ENCODE results near the gene TCP11L1.
"Not testable (repeated sequence)": the region's sequence is repeated elsewhere in the genome, so short reads cannot be mapped to it uniquely, and the experiment has no call there.

TCP11L1 gene

DNA sequence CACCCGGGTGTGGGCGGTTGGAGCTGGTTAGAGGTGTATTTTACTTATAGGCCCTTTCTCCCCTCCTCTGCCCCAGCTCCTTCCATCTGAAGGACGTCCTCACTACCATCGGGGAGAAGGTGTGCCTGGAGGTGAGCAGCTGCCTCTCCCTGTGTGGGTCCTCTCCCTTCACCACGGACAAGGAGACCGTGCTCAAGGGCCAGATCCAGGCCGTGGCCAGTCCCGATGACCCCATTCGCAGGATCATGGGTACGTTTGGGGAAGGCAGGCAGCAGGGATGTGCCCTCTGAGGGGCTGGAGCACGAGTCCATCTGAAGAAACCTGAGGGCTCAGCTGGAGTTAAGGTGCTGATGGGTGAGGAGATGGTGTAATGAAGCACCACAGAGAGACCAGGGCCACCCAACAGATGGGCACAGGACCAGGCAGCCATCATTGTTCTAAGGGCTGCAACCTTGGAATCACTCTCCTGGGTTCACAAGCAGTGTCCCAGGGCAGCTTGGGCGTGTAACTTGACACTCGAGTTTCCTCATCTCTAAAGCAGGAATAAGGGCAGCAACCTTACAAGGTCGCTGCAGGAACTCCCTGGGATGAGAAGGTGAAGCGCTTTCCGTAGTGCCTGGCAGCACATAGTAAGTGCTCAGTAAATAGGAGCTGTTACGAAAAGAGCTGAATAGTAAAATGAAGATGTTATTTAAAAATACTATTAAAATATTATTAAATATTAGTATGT lies 29.4 kb downstream of the TCP11L1 start:
- no peak for DNase-seq

DNA sequence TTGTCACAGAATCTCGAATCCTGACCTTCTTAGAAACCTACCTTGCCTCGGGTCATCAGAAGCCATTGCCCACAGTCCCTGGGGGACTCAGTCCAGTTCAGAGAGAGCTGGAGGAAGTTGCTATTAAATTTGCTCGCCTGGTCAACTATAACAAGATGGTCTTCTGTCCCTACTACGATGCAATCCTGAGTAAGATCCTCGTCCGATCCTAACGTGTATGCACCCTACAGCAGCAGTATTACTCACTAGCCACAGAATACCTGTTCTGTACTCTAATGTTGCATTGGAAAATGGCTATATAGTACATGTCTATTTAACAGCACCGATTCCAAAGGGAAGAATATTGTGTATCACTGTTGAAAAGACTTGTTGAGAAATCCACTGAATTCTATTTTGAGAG lies 33.1 kb downstream of the TCP11L1 start:
- DNase-seq = no peak

DNA sequence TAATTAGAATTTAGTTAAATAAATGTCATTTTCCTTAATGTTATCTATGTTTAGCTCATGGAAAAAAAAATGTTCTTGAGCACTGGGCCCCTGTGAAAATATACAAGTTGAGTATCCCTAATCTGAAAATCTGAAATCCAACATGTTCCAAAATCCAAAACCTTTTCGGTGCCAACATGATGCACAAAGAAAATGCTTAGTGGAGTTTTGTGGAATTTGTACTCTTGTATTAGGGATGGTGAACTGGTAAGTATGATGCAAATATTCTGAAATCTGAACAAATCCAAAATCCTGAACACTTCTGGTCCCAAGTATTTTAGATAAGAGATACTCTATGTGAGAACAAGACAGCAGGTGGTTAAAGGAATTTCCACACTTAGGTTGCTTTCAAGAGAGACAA lies 44.5 kb downstream of the TCP11L1 start:
- no peak for DNase-seq

DNA sequence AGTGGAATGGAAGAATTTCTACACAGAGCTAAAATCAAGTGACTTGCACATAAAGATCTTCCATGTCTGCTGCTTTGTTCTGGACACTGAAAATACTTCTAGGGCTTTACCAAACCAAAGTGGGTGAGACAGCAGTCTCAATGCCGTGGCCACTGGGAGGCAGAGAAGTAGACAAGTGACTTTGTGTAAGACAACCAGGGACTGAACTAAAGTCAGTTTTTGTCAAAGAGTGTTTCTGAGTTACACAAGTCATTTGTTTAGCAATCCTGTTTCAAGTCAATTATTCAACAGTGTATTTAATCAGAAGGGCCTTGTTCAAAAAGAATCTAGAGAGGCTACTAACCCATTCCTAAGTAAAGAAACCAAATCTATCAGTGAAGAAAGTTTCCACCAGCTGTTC lies 46.6 kb downstream of the TCP11L1 start:
- no peak for DNase-seq

DNA sequence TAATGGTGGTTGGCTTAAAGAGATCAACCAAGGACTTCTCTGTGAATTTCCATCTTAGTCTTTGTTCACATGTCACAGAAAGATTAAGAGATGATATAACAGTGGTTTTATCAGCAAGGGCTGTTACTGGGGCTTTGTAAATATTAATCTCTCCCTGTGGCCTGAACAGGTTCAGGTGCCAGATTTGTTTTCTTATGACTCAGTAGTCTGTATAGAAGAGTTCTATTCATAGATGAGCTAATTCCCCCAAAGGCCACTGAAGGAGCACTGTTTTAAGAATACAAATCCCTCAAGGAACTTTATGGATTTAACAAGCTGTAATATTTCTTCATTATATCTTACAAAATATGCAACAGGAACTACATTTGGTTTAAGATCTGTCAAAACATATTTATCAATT lies 50.4 kb downstream of the TCP11L1 start:
- DNase-seq = no peak

DNA sequence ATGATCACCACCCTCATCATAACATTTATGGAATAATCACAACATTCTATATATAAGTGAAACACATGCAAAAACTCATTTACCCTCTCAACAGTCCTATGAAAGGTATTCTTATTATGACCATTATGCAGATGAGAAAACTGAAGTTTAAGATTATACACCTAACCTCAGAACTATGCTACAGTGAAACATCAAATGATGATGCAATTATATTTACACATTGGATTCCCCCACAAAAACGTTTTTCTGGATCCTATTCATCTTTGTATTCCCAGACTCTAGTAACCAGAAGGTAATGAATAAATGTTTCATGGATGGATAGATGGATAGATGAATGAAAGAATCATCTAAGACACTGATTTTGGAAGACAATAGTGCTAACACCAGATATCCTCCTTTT lies 54.8 kb downstream of the TCP11L1 start:
- no peak for DNase-seq

DNA sequence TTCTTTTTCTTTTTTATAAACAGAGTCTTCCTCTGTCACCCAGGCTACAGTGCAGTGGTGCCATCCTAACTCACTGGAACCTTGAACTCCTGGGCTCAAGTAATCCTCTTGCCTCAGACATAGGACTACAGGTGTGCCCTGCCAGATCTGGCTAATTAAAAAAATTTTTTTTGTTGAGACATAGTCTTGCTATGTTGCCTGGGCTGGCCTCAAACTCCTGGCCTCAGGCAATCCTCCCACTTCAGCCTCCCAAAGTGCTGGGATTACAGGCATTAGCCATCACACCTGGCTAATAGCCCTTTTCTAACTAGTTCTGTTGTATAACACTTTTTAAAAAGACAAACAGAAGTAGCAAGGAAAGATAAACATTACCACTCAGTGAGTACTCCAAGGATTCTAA lies 64.5 kb downstream of the TCP11L1 start:
- no peak for DNase-seq

DNA sequence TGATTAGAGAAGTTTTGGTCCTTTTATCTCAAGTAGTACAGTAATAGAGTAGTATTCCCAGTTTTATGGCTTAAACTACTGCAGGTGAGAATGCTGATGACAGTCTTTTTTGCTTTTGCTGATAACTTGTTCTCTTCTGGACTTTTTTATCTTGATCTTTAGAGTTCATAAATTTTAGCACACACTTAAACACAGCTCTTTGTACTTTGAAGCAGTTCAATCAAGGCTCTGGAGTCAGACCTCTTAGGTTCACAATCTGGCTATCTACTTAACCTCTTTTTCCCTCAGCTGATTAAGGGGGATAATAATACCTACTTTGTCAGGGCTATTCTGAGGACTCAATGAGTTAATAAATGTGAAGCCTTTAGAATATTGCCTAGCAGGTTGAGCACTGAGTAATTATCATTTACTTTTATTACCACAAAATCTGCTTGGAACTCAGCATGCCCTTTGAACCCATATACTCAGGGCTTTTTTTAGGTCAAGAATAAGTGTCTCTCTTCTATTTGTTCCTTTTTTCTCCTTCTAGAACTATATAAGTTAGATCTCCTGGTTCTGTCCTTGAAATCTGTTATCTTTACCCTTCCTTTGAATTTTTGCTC lies 70.0 kb downstream of the TCP11L1 start:
- no peak for DNase-seq

DNA sequence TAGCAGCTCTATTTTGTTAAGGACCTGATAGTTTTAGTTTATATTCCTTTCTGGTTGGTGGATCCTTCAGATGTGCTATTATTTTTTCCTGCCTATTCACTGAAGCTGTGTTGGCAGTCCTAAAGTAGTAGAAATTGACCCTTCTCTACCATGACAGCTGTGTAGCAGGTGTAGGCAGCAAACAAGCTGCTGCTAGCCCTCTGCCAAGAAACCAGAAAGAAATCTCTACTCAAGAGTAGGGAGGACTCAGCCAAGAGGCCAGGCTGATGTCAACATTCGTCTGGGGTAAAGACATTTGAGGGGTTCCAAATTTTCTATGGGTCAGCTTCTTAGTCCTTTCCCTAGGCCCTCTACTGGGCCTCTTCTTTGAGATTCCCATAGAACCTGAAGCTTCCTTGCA lies 70.7 kb downstream of the TCP11L1 start:
- no peak for DNase-seq

DNA sequence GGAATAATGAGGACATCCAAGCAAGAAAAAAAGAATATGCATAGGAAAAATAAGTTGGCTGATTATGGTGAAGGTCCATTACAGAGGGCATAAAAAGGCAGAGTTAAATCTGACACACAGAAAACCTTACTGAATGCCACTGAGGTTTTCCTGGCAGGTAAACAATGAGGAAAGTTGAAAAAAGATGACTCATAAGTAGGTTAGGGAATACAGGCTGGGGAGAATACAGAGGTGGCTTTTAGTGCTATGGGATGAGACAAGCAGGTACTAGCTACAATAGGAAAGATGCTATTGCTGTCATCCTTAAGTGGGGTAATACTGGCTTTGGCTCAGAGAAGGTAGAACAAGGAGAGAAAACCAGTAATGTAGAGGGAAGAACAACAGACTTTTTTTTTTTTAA lies 77.2 kb downstream of the TCP11L1 start:
- no peak for DNase-seq

DNA sequence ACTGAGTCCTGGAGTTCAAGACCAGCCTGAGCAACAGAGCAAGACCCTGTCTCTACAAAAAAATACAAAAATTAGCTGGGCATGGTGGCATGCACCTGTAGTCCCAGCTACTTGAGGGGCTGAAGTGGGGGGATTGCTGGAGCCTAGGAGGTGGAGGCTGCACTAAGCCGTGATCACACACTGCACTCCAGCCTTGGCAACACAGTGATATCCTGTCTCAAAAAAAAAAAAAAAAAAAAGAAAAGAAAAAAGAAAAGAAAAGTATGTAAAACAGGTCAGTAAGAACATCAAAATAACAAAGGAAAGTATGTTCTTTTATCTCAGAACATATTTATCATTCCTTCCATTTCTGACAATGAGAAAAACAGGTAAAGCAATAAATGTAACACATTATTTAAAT lies 83.3 kb downstream of the TCP11L1 start:
- DNase-seq = not testable (repeated sequence)

Data from NCI-H1048 (cell line).